Osteoblast (primary cell): ENCODE data around the gene NR3C1. TPM values are rescaled to one million over a fixed set of nuclear protein-coding genes. Genes with fewer than 3 reads are reported as not detected.

Source experiments
- DNase-seq: peaks from one replicate; pipeline ENCODE4 v3.0.0; 2011; ENCODE audit warnings: low spot score, mixed read lengths; ENCODE audit not compliant: insufficient read length; ENCODE audit errors: missing footprints
- H2AFZ ChIP-seq: 2 replicates; pipeline ENCODE4 v1.6.0; 2011; ENCODE audit warnings: mild to moderate bottlenecking, low read length
- H3K27ac ChIP-seq: 2 replicates; pipeline ENCODE4 v1.5.1; 2011; ENCODE audit warnings: mild to moderate bottlenecking, low read depth, low read length, moderate library complexity
- H3K27me3 ChIP-seq: 2 replicates; pipeline ENCODE4 v1.6.0; 2012; ENCODE audit warnings: mild to moderate bottlenecking, control low read depth, inconsistent platforms, low read length, moderate library complexity; ENCODE audit not compliant: insufficient read depth
- H3K36me3 ChIP-seq: 2 replicates; pipeline ENCODE4 v1.5.1; 2011; ENCODE audit warnings: mild to moderate bottlenecking, low read length, control low read depth, moderate library complexity; ENCODE audit not compliant: insufficient read depth
- H3K4me1 ChIP-seq: 2 replicates; pipeline ENCODE4 v1.5.1; 2011; ENCODE audit warnings: mild to moderate bottlenecking, low read length, control low read depth, moderate library complexity; ENCODE audit not compliant: insufficient read depth
- H3K4me2 ChIP-seq: 2 replicates; pipeline ENCODE4 v1.6.0; 2011; ENCODE audit warnings: mild to moderate bottlenecking, low read length; ENCODE audit not compliant: insufficient read depth
- H3K4me3 ChIP-seq: fragments of 200-600 bp; sonication (generic); 3 replicates; pipeline ENCODE4 v1.5.1; 2012; ENCODE audit warnings: mild to moderate bottlenecking, low read length, inconsistent platforms; ENCODE audit not compliant: insufficient read depth
- H3K79me2 ChIP-seq: 2 replicates; pipeline ENCODE4 v1.6.0; 2012; ENCODE audit warnings: mild to moderate bottlenecking, low read length, control low read depth, inconsistent platforms; ENCODE audit not compliant: insufficient read depth
- H3K9me3 ChIP-seq: 2 replicates; pipeline ENCODE4 v1.5.1; 2011; ENCODE audit warnings: low read depth, low read length, control low read depth
- H4K20me1 ChIP-seq: 2 replicates; pipeline ENCODE4 v1.6.0; 2012; ENCODE audit warnings: mild to moderate bottlenecking, low read length, control low read depth; ENCODE audit not compliant: insufficient read depth
- total RNA-seq: library from RNA; depleted of rRNA; stranded (reverse); fragments of >200 nt; gene quantifications from 2 replicates; pipeline ENCODE4 v1.2.3, GENCODE V29; 2012
- TF ChIP-seq, protein P1 (sequence below): IDR thresholded peaks from 2 replicates; pipeline ENCODE4 v1.5.1; 2011; ENCODE audit warnings: mild to moderate bottlenecking, low read depth, low read length, moderate library complexity; ENCODE audit errors: extremely low read depth

Gene NR3C1
- total RNA-seq, 1 donor = 119 TPM

- Histone ChIP-seq H3K9me3 (no peaks in the 10 kb centered on the region), H2AFZ (no peak overlapping the region), H3K4me1 (peaks cover 16% of the 10 kb centered on the region), H4K20me1 (no peaks in the 10 kb centered on the region), H3K4me2 (no peak overlapping the region), H3K79me2 (peaks cover 86% of the 10 kb centered on the region), H3K4me3 (no peak overlapping the region), H3K36me3 (peaks cover 39% of the 10 kb centered on the region), H3K27ac (peak overlapping the region; percentile 48), H3K27me3 (no peaks in the 10 kb centered on the region)
- TF ChIP-seq, protein P1, sequence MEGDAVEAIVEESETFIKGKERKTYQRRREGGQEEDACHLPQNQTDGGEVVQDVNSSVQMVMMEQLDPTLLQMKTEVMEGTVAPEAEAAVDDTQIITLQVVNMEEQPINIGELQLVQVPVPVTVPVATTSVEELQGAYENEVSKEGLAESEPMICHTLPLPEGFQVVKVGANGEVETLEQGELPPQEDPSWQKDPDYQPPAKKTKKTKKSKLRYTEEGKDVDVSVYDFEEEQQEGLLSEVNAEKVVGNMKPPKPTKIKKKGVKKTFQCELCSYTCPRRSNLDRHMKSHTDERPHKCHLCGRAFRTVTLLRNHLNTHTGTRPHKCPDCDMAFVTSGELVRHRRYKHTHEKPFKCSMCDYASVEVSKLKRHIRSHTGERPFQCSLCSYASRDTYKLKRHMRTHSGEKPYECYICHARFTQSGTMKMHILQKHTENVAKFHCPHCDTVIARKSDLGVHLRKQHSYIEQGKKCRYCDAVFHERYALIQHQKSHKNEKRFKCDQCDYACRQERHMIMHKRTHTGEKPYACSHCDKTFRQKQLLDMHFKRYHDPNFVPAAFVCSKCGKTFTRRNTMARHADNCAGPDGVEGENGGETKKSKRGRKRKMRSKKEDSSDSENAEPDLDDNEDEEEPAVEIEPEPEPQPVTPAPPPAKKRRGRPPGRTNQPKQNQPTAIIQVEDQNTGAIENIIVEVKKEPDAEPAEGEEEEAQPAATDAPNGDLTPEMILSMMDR = no peak
- no peak for DNase-seq
These were observed 98.5 kb downstream of the NR3C1 start for GRCh38 chr5:143304836-143305475.

DNA sequence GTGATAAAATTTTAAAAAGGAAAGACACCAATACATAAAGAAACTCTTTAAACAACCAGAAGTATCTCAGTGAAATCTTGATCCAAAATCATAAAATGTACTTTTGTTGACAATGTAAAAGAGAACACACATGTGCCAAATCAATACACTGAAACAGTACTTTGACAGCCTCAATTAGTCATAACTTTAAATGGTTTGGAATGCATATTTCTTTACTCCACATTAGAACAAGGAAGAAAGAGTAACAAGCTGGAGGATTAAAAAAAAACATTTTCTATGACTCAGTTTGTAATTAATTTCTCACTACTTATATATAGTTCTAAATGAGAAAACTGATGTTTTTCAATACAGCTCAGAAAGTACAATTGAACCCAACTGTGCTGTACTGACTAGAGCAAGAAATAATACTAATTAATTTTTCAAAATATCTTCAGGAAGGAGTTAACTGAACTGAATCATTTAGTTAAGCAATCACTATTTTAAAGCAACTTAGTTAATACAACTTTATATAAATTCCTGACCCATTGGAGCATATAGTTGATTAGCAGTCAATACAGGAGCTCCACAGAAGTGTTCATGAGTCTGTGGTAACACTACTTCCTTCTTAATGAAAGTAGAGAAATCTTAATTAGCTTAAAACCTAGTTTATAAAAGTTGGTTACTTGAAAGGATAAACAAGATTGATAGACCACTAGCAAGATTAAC is 101.0 kb downstream of the NR3C1 start:
- peaks cover 78% of the 10 kb centered on the region for H3K79me2 ChIP-seq
- TF ChIP-seq, protein P1 = no peak
- peaks cover 16% of the 10 kb centered on the region for H3K4me1 ChIP-seq
- H3K36me3 ChIP-seq = peaks cover 33% of the 10 kb centered on the region
- no peak overlapping the region for H2AFZ ChIP-seq
- DNase-seq = no peak
- H3K4me2 ChIP-seq = no peak overlapping the region
- H4K20me1 ChIP-seq = no peaks in the 10 kb centered on the region
- peak overlapping the region; percentile 52 for H3K27ac ChIP-seq
- H3K4me3 ChIP-seq = no peak overlapping the region
- no peaks in the 10 kb centered on the region for H3K9me3 ChIP-seq
- no peaks in the 10 kb centered on the region for H3K27me3 ChIP-seq

DNA sequence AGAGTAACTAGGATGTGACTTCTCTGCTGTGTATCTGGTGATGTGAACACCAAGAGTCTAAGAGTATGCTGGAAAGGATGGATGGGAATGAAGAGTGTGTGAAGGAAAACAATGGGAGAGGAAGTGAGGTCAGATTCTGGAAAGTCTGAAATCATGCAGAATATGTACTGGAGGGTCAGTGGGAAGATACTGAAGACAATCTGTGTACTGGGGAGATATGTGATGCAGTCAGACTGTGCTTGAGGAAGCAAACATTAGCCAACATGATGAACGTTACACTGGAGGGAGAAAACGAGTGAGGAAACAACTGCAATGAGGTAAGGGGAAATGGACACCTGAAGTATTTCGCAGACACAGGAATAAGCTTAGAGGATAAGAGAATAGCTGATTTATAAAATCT is 105.7 kb downstream of the NR3C1 start:
- H3K4me3 ChIP-seq = no peak overlapping the region
- peaks cover 11% of the 10 kb centered on the region for H3K4me1 ChIP-seq
- H2AFZ ChIP-seq = no peak overlapping the region
- peaks cover 43% of the 10 kb centered on the region for H3K79me2 ChIP-seq
- H3K27me3 ChIP-seq = no peaks in the 10 kb centered on the region
- H4K20me1 ChIP-seq = no peaks in the 10 kb centered on the region
- TF ChIP-seq, protein P1 = no peak
- H3K4me2 ChIP-seq = no peak overlapping the region
- H3K9me3 ChIP-seq = no peaks in the 10 kb centered on the region
- H3K27ac ChIP-seq = no peak overlapping the region
- DNase-seq = no peak
- H3K36me3 ChIP-seq = peaks cover 65% of the 10 kb centered on the region

- H3K79me2 ChIP-seq = peaks cover 59% of the 10 kb centered on the region
These were observed 113.4 kb downstream of the NR3C1 start for GRCh38 chr5:143290125-143290524.

More at GRCh38 chr5:143290125-143290524, 113.4 kb downstream of the NR3C1 start:
- Histone ChIP-seq H3K36me3 (peaks cover 44% of the 10 kb centered on the region), H4K20me1 (no peaks in the 10 kb centered on the region), H3K4me3 (no peak overlapping the region), H3K4me1 (no peaks in the 10 kb centered on the region), H2AFZ (no peak overlapping the region), H3K9me3 (no peaks in the 10 kb centered on the region), H3K4me2 (no peak overlapping the region), H3K27me3 (no peaks in the 10 kb centered on the region), H3K27ac (no peak overlapping the region)
- no peak for DNase-seq
- TF ChIP-seq, protein P1 = no peak
